PC-3 (cell line): ENCODE measurements around the gene ZNF423. TPM values are rescaled to one million over a fixed set of nuclear protein-coding genes. Genes with fewer than 3 reads are reported as not detected.
"Not testable (repeated sequence)": the region's sequence is repeated elsewhere in the genome, so short reads cannot be mapped to it uniquely, and the experiment has no call there.

ENCODE experiments used
- ATAC-seq: fragments of 200-7000 bp; cut with Tn5 transposase; 2 replicates; pipeline ENCODE4 v1.9.1; 2020; ENCODE audit warnings: mild to moderate bottlenecking, moderate library complexity
- BruUV-seq: library from RNA; stranded (reverse); fragments of 400-500 nt; replicated peaks from 2 replicates; lab custom pipeline; 2021; lab: Mats Ljungman, UMichigan
- CTCF ChIA-PET: fragments of 300-600 bp; sonication (Branson Sonifier 250); formaldehyde crosslinking; loops from one replicate; lab custom pipeline; 2022; ENCODE audit warnings: antibody characterized with exemption; lab: Charles Lee
- POLR2A ChIA-PET: fragments of 300-600 bp; sonication (Branson Sonifier 250); formaldehyde crosslinking; loops from one replicate; lab custom pipeline; 2022; ENCODE audit warnings: antibody characterized with exemption; ENCODE audit not compliant: unreplicated experiment; lab: Charles Lee
- DNase-seq: peaks from one replicate; pipeline ENCODE4 v3.0.0-alpha.2; 2015
- H2AFZ ChIP-seq: fragments of 300-600 bp; sonication (generic); 2 replicates; pipeline ENCODE4 v1.6.0; 2016; ENCODE audit warnings: antibody characterized with exemption, low read length
- H3F3A ChIP-seq: fragments of 300-600 bp; sonication (generic); one replicate; pipeline ENCODE4 v1.6.0; 2017; ENCODE audit warnings: antibody characterized with exemption, low read length, control low read depth, mild to moderate bottlenecking; ENCODE audit not compliant: unreplicated experiment
- H3K27ac ChIP-seq: fragments of 300-600 bp; sonication (generic); 2 replicates; pipeline ENCODE4 v1.5.1; 2016; ENCODE audit warnings: mild to moderate bottlenecking, low read length
- H3K27me3 ChIP-seq: fragments of 300-600 bp; sonication (generic); 2 replicates; pipeline ENCODE4 v1.6.1; 2016; ENCODE audit warnings: low read length, mixed read lengths
- H3K36me3 ChIP-seq: fragments of 300-600 bp; sonication (generic); 2 replicates; pipeline ENCODE4 v1.6.1; 2016; ENCODE audit warnings: low read depth, mixed run types, low read length, mixed read lengths
- H3K4me1 ChIP-seq: fragments of 300-600 bp; sonication (generic); 2 replicates; pipeline ENCODE4 v1.5.1; 2016; ENCODE audit warnings: low read length; ENCODE audit not compliant: insufficient read depth
- H3K4me2 ChIP-seq: fragments of 300-600 bp; sonication (generic); 2 replicates; pipeline ENCODE4 v1.6.0; 2016; ENCODE audit warnings: low read length
- H3K4me3 ChIP-seq: fragments of 300-600 bp; sonication (generic); 2 replicates; pipeline ENCODE4 v1.5.1; 2016; ENCODE audit warnings: mild to moderate bottlenecking, low read length, mixed read lengths
- H3K79me2 ChIP-seq: fragments of 300-600 bp; sonication (generic); 2 replicates; pipeline ENCODE4 v1.6.1; 2017; ENCODE audit warnings: low read length, mixed read lengths
- H3K9ac ChIP-seq: fragments of 300-600 bp; sonication (generic); 2 replicates; pipeline ENCODE4 v1.6.0; 2016; ENCODE audit warnings: mild to moderate bottlenecking, low read length
- H3K9me2 ChIP-seq: fragments of 300-600 bp; sonication (generic); replicated peaks from 2 replicates; pipeline ENCODE4 v1.6.1; 2016; ENCODE audit warnings: mixed run types, low read length, mixed read lengths
- H3K9me3 ChIP-seq: fragments of 300-600 bp; sonication (generic); 2 replicates; pipeline ENCODE4 v1.6.1; 2016; ENCODE audit warnings: low read length, mixed read lengths
- H4K20me1 ChIP-seq: fragments of 300-600 bp; sonication (generic); 2 replicates; pipeline ENCODE4 v1.6.1; 2016; ENCODE audit warnings: low read length, mixed read lengths
- EZH2 ChIP-seq: fragments of 300-600 bp; sonication (generic); IDR thresholded peaks from one replicate; pipeline ENCODE4 v1.6.1; 2017; ENCODE audit warnings: antibody characterized with exemption, mild to moderate bottlenecking, low read length; ENCODE audit not compliant: unreplicated experiment
- EZH2phosphoT487 ChIP-seq: fragments of 300-600 bp; sonication (generic); IDR thresholded peaks from 2 replicates; pipeline ENCODE4 v1.6.1; 2018; ENCODE audit warnings: mild to moderate bottlenecking, antibody characterized with exemption, low read length, borderline replicate concordance
- intact Hi-C: fragments of 100-400 bp; cut with micrococcal nuclease; formaldehyde crosslinking; loops from 2 replicates; pipeline ENCODE4 v1.9.0; 2023
- total RNA-seq: library from RNA; depleted of rRNA; stranded (reverse); fragments of >200 nt; gene quantifications from 2 replicates; pipeline ENCODE4 v1.2.3, GENCODE V29; 2014
- TF ChIP-seq, protein P1 (sequence below): fragments of 300-600 bp; sonication (generic); conservative IDR thresholded peaks from 2 replicates; pipeline ENCODE4 v1.5.1; 2017; ENCODE audit warnings: antibody characterized with exemption, low read depth, mild to moderate bottlenecking, low read length

ZNF423 gene
- total RNA-seq, 1 experiment from 2014 or later: not detected

DNA sequence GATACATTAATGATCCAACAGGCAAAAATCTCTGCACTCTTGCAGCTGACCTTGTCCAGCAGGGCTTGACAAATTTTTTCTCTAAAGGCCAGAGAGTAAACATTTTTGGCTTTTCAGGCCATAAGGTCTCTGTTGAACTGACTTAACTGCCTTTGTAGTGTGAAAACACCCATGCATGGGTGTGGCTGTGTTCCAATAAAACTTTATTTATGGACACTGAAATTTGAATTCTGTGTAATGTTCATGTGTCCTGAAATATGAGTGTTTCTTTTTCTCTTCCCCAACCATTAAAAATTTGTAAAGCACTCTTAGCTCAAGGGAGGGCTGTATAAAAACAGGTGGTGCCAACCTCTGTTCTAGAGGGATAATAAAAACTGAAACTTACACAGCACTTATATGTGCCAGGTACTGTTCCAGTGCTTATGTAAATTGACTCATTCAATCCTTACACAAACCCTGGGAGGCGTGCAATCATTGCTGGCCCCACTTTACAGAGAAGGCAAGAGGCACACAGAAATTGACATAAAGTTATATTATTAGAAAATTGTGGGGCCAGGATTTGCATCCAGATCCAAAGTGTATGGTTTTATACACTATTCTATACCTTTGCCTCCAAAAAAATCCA, 18.8 kb upstream of the ZNF423 start:
- no peak for ATAC-seq
- no peaks in the 10 kb centered on the region for H4K20me1 ChIP-seq
- CTCF ChIA-PET: no interaction called here
- no peak overlapping the region for H3K4me3 ChIP-seq
- H3K79me2 ChIP-seq: no peaks in the 10 kb centered on the region
- no peaks in the 10 kb centered on the region for H3K9me2 ChIP-seq
- no peaks in the 10 kb centered on the region for H3K4me1 ChIP-seq
- intact Hi-C loops: no loop called here
- H3K27ac ChIP-seq: no peak overlapping the region
- no peaks in the 10 kb centered on the region for H3K36me3 ChIP-seq
- H3K4me2 ChIP-seq: no peak overlapping the region
- POLR2A ChIA-PET: no interaction called here
- H3K9ac ChIP-seq: no peak overlapping the region
- H2AFZ ChIP-seq: no peak overlapping the region
- no peak for DNase-seq
- BruUV-seq: no TSS peak
- peaks cover 18% of the 10 kb centered on the region for H3K27me3 ChIP-seq
- H3K9me3 ChIP-seq: no peaks in the 10 kb centered on the region
- H3F3A ChIP-seq: no peaks in the 10 kb centered on the region
- TF ChIP-seq EZH2: no peak

DNA sequence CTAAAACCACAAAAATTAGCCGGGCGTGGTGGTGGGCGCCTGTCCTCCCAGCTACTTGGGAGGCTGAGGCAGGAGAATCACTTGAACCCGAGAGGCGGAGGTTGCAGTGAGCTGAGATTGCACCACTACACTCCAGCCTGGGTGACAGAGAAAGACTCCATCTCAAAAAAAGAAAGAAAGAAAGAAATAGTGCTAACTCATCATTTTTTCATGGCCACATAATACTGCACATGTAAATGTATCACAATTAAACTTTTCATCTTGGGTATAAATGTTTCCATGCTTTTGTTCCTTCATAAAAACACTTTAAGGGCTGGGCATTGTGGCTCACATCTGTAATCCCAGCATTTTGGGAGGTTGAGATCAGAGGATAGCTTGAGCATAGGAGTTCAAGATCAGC, 15.9 kb upstream of the ZNF423 start:
- CTCF ChIA-PET: not testable (repeated sequence)

DNA sequence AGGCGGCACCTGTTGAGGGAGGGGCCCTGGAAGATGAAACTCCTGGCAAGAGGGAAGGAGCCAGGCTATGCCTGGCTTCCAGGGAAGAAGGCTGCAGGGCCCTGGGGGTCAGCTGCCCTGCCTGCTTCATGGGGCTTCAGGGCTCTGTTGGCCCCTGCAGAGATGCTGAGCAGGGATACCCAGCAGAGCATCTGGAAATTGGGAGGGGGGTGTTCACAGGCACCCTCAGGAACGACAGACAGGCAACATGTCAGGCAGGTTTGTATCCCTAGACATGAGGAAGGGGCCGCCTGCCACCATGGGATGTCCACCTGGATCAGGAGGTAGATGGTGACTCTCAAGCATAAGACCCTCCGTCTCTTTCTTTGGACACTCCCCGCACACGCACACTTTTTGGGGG, 13.8 kb upstream of the ZNF423 start:
- no peak overlapping the region for H3K4me3 ChIP-seq
- ChIA-PET POLR2A (no interaction called here), CTCF (no interaction called here)
- no peak for DNase-seq
- no peaks in the 10 kb centered on the region for H4K20me1 ChIP-seq
- H3K9ac ChIP-seq: no peak overlapping the region
- H3K27ac ChIP-seq: no peak overlapping the region
- ATAC-seq: no peak
- H2AFZ ChIP-seq: no peak overlapping the region
- H3K4me2 ChIP-seq: no peak overlapping the region
- TF ChIP-seq, protein P1, sequence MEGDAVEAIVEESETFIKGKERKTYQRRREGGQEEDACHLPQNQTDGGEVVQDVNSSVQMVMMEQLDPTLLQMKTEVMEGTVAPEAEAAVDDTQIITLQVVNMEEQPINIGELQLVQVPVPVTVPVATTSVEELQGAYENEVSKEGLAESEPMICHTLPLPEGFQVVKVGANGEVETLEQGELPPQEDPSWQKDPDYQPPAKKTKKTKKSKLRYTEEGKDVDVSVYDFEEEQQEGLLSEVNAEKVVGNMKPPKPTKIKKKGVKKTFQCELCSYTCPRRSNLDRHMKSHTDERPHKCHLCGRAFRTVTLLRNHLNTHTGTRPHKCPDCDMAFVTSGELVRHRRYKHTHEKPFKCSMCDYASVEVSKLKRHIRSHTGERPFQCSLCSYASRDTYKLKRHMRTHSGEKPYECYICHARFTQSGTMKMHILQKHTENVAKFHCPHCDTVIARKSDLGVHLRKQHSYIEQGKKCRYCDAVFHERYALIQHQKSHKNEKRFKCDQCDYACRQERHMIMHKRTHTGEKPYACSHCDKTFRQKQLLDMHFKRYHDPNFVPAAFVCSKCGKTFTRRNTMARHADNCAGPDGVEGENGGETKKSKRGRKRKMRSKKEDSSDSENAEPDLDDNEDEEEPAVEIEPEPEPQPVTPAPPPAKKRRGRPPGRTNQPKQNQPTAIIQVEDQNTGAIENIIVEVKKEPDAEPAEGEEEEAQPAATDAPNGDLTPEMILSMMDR: no peak
- TF ChIP-seq EZH2phosphoT487 (no peak), EZH2 (no peak)
- H3K9me3 ChIP-seq: no peaks in the 10 kb centered on the region
- H3K4me1 ChIP-seq: no peaks in the 10 kb centered on the region
- no peaks in the 10 kb centered on the region for H3F3A ChIP-seq
- no TSS peak for BruUV-seq
- H3K79me2 ChIP-seq: no peaks in the 10 kb centered on the region
- H3K36me3 ChIP-seq: no peaks in the 10 kb centered on the region
- intact Hi-C loops: no loop called here
- peaks cover 36% of the 10 kb centered on the region for H3K27me3 ChIP-seq
- no peaks in the 10 kb centered on the region for H3K9me2 ChIP-seq

More for the DNA sequence above, 15.9 kb upstream of the ZNF423 start:
- H3F3A ChIP-seq, H3K79me2 ChIP-seq, H3K4me3 ChIP-seq, POLR2A ChIA-PET, H3K4me1 ChIP-seq, H3K9me3 ChIP-seq, intact Hi-C loops, H2AFZ ChIP-seq, DNase-seq, H3K9ac ChIP-seq, H3K27ac ChIP-seq, BruUV-seq, H3K9me2 ChIP-seq, H3K4me2 ChIP-seq, ATAC-seq, H4K20me1 ChIP-seq, H3K36me3 ChIP-seq: not testable (repeated sequence)
- H3K27me3 ChIP-seq: peaks cover 28% of the 10 kb centered on the region
